OCI-M2 (cell line): ENCODE results near the gene TRIM9.
A peak's percentile ranks its signal among the peaks of the same experiment; 100 is the strongest.

Experiments used
- DNase-seq: peaks from one replicate; lab custom pipeline; 2025; ENCODE audit not compliant: unreplicated experiment; lab: John Stamatoyannopoulos, UW

Gene TRIM9

DNA sequence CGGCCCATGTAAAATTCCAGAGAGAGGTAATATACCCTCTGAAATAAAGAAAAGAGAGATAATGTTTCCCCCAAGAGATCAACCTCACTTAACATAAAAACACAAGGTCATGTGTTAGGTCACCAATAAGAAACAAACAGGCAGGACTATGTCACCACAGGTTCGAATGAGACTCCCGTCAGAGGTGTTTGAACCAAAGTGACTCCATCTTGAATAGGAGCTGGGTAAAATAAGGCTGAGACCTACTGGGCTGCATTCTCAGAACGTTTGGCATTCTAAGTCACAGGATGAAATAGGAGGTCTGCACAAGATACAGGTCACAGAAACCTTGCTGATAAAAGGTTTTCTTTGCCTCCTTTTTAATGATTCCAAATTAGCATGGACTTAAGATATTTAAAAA is 157.1 kb downstream of the TRIM9 start:
- DNase-seq: no peak

DNA sequence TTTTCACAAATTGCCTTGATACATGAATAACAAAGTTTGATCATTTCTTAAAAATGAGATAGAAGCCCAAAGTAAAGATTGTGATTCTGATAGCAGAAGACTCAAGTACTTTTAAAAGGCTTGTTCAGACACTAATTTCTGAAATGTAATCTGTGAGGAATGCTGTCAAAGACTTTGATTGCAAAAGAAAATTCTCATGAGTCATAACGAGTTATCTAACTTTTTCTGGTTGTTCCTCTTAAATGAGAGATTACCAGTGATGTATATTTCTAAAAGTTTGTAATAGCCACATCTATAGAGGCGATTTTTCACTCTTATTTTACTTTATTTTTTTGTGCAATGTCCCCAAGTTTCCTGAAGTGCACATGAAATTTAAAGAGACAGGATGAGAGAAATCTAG is 157.6 kb downstream of the TRIM9 start:
- DNase-seq: no peak

DNA sequence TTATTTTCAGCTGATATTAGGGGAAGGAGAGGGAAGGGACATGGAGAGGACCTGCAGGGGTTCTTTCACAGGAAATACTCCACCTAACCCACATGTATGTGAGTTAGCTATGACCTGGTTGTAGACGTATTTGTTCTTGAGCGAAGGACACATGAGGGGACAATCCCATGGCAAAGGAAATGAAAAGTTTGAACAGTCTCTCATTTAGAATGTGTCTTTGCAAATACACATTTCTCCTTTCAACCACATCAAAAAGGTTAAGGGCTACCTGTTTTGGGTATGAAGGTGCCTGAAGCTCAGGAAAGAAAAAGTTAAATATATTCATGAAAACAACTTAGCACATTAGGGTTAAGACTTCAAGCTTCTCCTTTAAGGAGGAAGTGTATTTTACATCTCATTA is 158.0 kb downstream of the TRIM9 start:
- no peak for DNase-seq

DNA sequence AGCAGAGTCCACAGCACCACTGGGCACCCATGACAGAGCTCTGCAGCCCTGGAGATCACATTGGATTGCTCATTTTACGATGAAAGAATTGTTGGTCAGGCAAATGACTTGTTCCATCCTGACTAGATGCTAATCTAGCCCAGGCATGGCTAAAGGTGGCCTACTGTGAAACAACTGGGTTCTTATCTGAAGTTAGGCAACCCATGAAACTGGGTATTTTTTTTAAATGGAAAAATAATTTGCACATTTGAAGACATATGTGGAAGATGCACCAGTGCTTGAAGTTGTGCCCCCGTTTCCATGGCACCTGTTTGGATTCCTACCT is 158.9 kb downstream of the TRIM9 start:
- no peak for DNase-seq

DNA sequence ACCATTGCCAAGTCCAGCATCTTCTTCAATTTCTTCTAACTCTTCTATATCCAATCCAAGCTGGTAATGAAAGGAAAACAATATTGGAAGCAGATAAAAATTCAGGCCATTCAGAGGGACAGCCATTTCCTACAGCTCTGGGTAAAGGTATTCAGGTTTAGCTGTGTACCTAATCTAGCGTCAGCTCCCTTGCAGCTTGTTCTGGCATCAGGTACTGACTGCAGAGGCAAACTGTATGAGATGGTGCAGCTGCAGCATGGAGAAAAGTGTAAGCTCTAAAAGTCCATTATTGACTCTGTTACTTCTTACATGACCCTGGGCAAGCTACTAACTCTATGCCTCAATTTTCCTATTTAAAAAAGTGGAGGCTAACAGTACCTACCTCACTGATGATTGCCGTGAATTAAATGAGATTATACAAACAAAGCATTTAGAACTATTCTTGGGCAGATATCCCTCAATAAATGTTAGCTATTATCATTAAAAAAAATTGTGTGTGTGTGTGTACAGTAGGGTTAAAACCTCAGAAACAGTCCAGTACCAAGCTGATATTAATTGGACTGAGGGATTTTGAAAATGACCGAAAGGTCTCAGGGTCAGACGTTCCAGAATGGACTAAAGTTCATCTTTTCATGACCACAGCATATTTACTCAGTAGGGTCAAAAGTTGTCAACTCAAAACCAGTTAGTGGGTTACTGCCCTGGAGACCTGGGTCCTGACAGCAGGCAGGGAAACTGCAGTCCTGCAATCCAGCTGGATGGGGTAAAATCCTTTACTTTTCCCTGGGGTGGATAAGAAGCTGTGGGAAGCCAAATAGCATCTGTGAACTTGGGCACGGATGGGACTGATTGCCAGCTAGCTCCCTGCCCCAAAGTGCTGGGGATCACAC is 159.5 kb downstream of the TRIM9 start:
- no peak for DNase-seq

DNA sequence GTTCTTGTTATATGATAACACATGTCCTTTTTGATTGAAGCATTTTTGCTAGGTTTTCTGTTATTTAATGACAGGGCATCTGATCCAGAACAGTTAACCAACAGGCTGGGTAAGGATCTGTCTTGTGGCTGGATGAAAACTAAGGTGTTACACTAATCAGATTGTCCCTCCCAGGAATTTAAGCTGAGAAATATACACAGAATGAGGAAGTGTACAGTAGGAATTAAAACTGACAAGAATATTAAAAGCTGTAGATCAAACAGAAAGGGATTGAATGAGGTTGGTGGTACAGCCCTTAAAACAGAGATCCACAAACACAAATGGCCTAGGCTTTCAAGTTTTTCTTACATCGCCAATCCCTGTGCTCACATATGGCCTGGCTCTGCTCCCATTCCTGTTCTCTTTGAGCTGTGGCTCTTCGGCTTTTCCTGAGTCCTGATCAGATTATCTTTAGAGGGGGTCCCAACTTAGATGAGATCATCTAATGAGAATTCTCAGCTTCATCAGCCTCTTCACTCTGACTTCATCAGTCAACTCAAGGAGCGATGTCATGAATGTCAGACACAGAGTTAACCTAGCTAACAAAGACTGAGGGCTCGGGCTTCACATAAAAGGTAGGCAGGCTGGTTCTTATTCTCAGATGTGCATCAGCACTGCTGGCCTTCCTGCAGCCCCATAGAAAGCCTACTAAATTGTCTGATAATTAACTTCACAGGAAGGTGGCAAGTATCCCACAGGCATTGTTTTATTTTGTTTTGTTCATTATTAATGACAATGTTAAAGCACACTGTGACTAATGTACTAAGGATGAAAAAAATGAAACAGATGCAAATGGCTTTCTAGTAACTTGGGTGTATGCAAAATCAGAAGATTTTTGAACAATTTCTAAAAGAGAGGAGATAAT is 162.1 kb downstream of the TRIM9 start:
- no peak for DNase-seq

DNA sequence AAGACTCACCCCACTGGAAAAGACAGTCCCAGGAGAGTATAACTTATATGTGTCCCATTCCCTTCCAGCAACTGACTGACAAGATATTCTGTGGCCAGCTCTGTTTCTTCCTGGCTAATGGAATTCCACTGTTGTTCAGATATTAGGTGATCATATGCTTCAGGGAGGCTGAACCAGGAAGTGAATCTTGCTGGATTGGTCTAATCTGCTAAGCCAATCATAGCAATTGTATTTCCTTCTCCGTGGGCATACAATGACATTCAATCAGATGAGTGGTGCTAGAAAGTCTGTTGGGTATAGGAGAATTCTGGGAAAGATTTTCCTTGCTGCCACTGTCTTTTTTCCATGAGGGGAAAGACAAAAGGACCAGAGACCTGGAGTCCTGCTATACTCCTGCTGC is 162.7 kb downstream of the TRIM9 start:
- no peak for DNase-seq

DNA sequence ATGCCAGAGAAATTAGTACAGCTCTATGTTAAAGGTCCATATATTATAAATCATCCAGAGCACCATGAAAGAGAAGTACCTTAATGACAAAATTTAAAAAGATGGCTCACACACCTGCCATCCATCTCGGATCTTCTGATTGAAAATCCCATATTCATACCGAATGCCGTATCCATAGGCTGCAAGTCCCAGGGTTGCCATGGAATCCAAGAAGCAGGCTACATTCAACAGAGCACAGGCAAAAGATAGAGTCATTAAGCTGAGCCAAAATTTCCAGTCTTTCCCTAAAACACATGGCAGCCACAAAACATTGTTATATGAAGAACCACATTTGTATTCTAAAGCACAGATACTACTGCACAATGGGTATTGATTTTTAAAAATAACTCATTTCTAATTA is 163.3 kb downstream of the TRIM9 start:
- DNase-seq: no peak

DNA sequence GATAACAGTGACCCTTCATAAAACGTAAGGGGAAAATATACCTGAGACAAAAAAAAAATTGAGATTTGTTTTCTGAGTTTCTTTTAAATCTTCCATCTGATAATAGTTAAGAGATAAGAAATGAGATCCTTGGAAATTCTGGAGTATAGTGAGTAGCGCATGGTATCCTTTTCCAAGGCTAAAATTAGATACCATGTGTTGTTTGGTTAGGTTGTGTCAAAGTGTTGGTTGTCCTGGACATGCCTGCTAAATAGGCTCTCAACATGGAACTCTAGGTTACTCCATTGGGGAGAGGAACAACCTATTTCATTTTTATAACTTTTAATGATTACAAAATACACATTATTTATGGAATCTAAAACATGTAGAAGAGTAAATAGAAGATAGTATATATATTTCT is 165.4 kb downstream of the TRIM9 start:
- no peak for DNase-seq

DNA sequence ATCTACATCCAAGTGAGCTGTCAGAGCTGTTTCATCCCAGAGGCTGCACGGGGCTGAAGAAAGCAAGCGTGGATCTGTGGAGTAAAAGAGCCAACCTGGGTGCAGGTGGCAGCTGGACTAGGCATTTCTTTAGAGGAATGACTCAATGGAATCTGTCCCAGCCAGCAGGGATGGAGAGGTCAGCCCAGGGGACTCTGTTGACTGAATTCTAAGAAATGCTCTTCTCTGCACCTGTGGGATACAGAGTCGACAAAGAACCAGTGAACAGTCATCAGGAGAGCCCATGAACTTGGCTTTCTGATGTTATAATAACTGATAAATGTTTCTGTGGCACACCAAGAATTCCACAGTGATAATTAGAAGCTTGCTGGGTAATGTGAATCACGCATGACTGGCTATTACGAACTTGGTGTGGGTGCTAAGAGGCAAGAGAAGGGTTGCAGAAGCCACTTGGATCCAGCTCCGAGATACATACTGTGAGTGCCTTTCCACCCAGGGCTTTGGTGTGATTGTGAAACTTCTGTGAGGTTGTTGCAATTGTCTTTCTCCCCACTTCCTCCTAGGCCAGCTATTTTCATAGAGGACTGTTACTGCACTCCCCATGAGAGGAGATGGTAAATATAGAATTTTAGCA is 166.8 kb downstream of the TRIM9 start:
- no peak for DNase-seq

DNA sequence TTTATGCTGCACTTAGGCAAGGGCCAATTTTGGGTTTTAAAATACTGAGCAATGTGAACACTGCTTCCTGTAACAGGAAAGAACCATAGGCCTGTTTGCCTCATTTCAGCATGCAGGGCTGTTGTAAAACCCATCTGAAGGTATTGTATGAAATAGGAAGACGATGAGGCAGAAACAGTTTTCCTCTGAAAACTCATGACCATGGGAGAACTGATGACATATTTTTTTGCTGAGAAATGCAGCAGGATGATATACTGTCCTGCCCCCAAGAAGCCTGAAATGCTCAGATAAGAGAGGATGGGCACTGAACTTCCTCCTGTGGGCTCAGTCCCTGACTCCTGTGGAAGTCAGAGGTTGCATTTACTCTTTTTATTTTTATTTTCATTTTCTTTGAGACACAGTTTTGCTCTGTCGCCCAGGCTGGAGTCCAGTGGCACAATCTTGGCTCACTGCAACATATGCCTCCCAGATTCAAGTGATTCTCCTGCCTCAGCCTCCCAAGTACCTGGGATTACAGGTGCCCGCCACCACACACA is 168.0 kb downstream of the TRIM9 start:
- peak; percentile 56 for DNase-seq
